Measurements from ENCODE around the gene NDFIP1.

The NDFIP1 gene

DNA sequence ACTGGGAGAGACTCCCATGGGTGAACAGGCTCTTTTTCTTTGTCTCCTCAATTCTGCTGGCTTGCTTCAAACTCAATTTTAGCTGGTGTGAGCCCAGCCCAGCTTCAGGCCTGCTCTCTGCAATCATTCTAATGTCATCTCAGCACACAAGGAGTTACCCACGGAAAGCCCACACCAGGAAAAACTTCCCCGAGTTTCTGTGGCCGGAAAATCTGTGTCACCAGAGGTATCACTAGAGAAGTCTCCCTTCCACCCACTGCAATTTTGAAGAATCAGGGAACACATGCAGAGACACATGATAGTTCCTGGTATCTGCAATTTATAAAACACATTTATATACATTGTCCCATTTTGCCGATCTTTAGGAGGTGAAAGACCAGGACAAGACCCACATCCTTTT is 13.5 kb upstream of the NDFIP1 start:
- DNase-seq = no peak

DNA sequence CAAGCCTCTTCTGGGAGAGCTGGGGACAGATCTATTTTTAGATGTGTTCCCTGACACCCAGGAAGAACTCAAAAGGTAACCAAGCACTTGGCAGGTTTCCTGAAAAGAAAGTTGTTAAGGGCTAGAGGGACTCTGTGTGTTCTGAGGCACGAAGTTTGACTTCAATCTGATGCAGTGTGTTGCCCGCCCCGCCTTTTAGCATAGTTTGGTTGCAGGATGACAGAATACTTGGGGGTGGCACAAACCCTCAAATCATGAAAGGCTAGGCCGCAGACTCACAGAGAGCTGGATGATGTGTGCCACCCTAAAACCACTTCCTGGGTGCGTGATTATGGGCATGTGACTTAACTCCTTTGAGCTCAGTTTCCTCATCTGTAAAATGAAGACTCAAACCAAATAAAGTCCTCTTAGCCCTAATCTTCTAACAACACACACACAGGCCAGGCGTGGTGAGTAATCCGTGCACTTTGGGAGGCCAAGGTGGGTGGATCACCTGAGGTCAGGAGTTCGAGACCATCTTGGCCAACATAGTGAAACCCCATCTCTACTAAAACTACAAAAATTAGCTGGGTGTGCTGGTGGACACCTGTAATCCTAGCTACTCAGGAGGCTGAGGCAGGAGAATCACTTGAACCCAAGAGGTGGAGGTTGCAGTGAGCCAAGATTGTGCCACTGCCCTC is 12.8 kb upstream of the NDFIP1 start:
- no peak for DNase-seq

DNA sequence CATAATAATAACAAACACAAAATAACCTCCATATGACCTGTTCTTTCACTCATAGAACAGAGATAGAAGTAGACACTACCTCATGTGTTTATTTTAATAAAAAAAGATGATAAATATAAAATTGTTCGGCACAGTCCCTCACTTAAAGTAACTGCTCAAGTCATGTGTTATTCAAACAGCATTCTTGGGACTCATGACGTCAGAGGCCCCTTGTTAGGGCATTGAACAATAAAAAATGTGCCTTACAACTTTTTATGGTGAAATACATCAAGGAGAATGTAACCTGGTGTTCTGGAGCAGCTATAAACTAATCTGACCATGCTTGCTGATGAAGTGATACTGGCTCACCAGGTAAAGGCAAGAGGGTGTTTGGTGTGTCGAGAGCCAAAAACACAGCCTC is 12.2 kb upstream of the NDFIP1 start:
- no peak for DNase-seq

DNA sequence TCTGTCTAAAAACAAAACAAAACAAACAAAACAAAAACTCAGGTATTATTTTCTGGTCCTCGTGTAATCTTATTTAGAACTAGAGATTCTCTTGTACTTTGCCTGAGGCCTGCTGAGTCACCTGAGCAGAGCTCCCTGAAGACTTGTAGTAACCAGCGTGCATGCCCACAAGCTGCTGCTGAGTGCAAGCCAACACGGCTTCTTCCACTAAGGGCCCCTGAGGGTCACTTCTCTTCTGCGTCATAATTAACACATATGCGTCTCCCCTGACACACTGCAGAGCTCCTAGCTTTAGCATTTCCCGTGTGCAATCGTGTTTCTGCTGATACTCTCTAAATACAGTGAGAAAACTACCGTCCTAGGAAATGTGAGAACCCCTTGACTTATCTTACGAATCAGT is 10.9 kb upstream of the NDFIP1 start:
- DNase-seq = peak; percentile 74

DNA sequence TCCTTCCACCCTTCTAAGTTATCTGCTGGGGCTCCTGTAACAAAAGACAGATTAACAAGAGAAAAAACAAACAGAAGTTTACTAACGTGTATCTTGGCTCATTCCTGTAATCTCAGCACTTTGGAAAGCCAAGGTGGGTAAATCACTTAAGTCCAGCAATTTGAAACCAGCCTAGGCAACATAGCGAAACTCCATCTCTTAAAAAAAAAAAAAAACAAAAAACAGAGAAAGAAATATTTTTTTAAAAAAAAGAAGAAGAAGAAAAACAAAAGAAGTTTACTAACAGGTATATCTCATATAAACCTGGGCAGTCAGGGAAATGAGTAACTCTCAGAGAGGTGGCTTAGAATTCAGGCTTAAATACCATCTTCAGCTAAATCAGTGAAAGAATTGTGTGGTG is 10.3 kb upstream of the NDFIP1 start:
- DNase-seq = no peak

DNA sequence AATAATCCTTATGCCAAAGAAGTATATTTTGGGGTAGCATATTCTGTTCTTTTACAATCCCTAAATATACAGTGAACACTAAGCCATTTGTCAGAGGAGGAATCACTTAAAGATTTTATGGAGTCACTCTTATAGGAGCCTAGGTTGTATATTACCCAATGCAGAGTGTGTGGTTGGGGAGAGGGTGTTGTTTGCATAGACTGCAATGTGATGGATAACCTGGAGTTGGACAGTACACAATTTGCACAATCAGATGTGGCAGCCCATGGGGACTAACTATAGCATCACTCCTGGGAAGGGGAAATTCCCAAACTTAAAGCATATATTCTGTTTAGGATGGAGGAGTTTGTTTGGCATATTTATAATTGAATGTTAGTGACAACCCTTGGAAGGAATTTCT is 9.6 kb upstream of the NDFIP1 start:
- DNase-seq = no peak

DNA sequence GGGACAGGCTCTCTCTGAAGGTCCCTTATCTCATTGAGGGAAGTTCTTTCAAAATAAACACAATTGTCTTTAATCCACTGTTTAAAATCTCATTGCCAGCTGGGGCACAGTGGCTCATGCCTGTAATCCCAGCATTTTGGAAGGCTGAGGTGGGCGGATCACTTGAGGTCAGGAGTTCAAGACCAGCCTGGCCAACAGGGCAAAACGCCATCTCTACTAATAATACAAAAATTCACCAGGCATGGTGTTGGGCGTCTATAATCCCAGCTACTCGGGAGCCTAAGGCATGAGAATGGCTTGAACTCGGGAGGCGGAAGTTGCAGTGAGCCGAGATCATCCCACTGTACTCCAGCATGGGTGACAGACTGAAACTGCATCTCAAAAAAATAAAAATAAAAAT is 8.3 kb upstream of the NDFIP1 start:
- no peak for DNase-seq

DNA sequence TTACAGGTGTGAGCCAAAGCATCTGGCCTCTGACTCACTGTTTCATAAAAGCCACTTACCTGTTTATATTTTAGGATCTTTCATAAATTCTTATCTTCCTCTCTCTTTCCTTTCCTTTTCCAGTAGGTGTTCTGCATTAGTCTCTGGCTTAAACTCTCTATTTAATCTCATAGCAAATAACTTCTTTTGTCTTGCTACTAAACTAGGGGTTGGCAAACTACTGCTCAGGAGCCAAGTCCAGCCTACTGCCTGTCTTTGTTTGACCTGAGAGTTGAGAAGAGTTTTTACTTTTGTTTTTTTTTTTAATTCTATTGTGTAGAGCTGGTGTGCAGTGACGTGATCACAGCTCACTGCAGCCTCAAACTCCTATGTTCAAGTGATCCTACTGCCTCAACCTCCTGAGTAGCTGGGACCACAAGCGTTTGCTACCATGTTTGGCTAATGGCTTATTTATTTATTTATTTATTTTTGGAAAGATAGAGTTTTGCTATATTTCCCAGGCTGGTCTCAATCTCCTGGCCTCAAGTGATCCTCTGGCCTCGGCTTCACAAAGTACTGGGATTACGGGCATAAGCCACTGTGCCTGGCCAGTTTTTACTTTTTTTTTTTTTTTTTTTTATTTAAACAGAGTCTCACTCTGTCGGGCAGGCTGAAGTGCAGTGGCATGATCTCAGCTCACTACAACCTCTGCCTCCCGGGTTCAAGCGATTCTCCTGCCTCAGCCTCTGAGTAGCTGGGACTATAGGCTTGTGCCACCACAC is 5.4 kb upstream of the NDFIP1 start:
- DNase-seq = no peak

DNA sequence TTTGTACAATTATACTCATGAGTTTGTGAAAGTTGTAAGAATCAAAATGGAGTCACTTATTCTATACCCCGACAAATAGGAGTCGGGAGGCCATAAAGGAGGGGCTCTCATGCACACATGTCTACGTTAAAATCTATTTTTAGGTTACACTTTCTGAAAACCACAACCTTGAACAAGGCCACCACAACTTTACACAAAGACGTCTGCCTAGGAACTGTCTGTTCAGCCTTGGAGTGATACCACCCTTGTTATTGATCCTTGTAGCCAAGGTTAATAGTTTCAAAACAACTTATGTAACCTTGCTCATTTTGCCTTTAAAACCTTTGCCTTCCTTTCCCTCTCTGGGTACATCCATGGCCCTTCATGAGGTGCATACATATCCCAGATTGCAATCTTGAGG is 4.1 kb upstream of the NDFIP1 start:
- no peak for DNase-seq

DNA sequence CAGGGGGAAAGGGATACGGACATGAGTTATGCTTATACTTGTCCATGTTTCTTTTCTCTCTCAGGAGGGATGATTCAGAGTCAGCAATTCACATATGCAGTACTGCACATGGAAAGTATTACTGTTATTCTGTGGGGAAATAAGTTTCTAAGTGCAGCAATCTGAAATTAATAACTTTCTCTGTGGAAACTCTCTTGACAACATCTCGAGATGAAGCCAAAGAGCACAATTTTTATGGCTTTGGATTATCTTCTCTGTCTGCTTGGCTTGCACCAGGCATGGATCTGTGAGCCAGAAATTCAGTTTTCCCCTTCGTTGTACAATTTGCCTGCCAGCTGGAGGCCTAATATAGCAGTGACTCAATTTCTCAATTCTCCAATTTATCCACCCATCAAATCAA is 2.5 kb upstream of the NDFIP1 start:
- DNase-seq = no peak

DNA sequence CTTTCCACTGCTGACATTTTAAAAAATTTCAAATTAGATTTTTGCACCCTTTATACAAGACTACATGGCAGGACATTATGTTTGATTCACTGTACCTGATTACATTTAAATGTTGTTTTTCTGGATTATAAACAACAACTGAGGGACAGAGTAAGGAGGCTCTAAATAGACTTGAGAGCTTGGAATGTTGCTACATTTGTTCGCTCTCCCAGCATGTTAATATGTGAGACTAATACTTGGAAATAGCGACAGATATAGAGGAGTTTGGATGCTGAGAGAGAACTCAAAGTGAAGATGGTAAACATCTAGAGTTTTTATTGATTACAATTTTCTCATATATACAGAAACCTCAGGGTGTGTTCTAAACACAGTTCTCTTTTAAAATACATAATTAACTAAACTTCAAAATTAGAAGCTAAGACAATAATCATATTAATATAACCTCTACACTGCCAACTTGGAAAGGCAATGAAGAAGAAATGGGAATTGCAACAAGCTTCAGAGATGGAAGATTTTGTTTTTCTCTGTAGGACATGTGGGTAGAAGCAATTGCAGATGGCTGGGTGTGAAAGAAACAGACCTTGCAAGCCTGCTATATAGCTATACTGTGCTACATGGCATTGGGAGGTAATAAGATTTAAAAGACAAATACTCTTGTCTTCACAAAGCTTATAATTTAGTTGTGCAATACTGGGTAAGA is 1.4 kb upstream of the NDFIP1 start:
- no peak for DNase-seq

DNA sequence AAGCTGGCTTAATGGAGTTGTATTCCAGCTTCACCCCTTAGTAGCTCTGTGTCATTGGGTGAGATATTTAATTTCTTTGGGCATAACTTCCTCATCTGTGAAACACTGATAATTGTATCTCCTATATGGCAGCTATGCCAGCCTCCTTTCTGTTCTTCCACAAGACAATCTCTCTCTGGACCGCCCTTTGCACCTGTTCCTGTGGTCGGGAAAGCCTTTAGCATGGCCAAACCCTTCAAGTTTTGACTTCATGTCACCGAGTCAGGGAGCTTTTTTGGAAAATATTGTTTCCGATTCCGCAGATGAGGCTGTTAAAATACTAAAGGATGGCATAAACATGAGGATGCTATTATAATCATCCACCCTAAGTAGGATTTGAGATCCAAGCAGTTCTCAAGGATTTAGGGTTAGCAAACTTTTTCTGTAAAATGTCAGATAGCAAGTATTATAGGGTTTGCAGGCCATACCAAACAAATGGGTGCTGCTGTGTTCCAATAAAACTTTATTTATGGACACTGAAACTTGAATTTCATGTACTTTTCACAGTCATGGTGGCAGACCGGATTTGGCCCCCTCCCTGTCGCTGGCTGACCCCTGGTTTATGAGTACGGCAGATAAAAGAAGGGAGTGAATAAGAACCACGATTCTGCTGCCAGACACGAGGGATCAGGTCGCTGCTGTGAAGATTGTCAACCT is 695 bp upstream of the NDFIP1 start:
- no peak for DNase-seq

DNA sequence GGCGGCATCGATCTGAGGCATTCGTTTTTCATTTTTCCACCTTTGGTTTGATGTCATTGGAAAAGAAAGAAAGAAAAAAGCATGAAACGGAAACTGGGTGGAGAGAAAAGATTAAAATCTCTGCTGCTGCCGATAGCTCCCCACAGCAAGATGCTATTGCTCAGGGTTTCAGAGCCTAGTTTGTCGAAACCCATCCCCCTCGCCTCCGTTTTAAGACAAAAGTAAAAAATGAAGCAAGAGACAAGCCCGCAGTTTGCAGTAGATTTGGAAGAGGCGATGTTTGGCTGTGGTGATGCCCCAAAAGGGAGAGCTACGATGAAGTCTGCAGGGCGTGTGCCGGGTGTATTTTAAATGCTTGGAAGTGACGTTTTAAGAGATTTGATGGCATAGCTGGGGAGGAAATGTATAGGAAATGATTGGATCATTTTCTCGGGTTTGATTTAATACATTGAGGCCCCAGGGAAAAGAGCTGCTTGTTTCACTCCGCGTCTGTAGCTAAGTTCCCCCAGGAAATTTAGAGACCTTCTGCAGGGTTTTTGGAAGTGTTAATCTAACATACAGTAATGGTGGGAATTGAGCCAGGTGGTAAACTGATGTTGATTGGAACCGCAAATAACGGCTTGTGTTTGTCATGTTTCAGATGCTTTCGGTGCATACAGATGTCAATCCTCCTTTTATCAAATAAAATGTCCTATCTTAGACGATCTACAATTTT is 909 bp downstream of the NDFIP1 start:
- DNase-seq = no peak

DNA sequence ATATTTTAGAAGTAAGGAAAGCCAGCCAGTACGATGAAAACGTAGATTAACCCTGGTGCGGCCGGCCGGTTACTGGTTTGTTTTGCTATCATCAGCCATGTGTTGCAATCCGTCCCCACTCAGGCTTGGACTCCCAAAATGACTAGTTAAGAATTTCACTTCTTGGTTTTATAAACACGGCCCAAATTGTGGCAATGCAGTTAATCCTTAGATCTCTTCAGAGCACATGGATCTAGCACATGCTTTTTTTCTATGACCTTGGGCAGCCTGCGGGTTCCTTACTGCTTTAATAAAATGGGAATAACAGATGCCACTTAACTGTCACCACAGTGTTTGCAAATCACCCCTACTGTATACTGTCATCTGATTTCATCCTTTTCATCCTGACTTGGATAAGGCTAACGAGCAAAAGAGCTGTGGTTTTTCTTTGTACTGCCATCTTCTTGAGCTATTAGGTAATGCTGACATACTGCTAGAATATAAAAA is 1.5 kb downstream of the NDFIP1 start:
- DNase-seq = no peak

DNA sequence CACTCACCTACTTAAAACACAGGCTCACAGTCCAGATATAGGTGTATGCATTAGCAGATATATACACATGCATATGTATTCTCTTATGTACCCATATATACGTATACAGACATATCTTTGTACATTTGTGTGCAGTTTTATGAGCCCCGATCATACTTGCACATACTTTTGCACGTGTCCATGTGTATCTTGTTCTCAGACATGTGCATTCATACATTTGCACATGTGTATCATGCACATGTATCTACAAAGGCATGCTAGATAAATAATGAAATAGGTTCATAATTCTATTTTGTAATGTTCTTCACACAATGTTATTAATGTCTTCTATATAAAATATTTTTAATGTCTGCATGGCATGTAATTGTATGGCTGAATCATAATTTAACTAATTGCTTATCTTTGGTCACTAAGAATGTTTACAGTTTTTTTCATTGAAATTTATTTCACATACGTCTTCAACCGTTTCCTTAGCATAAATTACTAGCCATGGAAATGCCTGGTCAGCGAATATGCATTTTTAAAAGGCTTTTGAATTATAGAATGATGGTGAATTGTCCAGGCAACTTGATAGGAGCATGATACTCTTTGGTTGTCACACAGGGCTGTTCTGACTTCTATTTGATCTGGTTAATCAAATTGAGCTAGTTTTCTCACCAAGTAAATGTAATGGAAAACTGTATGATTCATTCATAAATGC is 2.6 kb downstream of the NDFIP1 start:
- no peak for DNase-seq

DNA sequence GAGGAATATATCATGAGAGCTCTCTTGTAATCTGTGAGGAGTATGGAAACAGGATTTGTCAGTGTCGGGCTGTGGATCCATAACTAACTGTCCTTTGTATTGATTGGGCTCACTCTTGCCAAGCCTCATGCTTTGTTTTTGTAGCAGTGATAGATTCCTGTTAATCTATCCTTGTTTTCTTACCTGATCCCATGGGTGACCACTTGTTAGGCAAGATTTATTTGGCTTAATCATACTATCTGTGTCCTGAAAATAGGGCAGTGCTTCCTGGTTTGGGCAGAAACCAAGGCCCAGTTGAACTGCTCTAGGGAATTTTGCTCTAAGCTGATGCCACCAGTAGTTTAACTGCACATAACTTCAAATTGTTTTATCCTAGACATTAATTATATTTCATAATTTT is 6.1 kb downstream of the NDFIP1 start:
- no peak for DNase-seq

DNA sequence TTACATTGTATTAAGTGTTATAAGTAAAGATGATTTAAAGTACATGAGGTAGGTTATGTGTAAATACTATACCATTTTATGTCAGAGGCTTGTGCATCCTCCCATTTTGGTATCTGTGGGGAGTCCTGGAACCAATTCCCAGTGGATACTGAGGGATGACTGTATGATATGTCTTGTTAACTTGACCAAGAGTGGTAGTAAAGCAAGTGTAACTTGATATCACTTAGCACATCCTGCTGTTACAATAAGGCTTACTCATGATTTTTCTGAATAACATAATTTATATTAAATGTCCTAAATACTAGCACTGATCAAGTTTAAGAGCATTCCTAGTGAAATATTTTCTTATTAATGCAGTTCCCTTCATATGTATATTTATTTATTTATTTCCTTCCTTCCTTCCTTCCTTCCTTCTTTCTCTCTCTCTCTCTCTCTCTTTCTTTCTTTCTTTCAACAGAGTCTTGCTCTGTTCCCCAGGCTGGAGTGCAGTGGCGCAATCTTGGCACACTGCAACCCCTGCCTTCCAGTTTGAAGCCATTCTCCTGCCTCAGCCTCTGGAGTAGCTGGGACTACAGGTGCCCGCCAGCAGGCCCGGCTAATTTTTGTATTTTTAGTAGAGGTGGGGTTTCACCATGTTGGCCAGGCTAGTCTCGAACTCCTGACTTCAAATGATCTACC is 7.5 kb downstream of the NDFIP1 start:
- no peak for DNase-seq

DNA sequence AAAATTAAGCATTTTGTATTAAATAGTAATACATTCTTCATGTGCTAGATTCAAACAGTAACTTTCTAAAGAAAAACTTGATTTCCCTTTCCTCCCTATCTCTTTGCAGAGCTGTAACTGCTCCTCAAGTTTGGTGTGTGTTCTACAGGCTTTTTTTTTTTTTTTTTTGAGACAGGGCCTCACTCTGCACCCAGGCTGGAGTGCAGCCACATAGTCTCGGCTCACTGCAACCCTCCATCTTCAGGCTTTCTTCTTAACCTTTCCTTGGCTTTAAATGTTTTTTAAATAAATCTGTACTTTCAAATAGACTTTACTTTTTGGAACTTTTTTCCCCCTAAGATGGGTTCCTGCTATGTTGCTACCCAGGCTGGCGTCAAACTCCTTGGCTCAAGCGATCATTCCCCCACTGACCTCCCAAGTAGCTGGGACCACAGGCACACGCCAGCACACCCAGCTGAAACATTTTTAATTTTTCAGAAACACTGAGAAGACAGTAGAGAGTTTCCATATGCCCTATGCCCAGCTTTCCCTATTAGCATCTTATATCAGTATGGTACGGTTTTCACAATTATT is 9.1 kb downstream of the NDFIP1 start:
- no peak for DNase-seq

DNA sequence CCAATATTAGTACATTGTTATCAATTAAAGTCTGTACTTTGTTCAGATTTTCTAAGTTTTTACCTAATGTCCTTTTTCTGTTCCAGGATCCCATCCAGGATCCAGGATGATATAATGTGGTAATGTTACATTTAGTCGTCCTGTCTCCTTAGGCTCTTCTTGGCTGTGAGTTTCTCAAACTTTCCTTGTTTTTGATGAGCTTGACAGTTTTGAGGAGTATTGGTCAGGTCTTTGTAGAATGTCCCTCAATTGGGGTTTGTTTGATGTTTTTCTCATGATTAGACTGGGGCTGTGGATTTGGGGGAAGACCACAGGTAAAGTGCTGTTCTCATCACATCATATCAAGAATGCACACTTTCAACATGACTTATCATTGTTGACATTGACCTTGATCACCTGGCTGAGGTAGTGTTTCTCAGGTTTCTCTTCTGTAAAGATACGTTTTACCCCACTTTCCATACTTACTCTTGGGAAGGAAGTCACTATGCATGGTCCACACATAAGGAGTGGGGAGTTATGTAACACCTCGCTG is 9.6 kb downstream of the NDFIP1 start:
- DNase-seq = no peak

DNA sequence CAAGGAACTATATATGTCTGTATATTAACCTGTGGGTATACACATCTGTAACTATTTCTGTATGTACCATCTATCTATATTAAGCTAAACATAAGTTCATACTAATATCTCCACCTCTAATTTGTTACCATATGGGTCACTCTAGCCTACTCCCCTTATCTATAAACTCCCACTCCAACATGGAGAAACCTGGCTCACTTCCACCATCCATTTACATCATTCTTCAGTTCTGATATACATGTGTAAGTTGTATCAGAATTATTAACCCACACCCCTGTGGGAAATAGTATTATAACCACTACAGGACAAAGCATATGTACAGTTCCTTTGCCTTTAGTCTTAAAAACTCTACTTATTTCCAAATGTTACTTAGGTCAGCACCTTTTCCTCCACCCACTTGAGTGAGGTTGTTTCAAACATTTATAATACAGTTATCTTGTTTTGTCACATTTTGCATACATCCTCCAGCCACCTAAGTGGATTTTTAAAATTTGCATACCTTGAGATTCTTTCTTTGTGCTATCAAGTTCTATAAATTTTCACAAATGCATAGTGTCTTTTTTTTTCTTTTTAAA is 10.6 kb downstream of the NDFIP1 start:
- no peak for DNase-seq
